Measurements from ENCODE around the gene CETN1.

CETN1 gene

DNA sequence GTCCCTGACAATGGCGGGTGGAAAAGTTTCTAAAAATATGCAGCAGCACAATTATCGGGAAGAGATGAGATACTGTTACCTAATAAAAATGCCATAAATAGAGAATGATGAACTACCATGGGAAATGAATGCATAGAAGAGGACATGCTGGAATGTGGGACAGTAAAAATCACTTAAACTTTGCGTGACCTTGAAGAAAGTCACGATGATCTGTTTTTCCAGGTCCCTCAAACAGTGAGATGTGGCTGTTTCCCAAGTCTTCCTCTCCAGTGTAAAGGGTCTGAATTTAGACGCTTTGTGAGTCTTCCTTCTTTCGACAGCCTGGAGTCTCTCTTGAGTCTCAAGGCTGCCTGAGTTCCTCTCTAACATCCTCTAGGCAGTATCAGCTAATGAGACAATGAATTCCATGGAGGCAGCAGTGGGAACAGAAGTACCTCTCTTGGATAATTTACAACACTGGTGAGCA is 18.0 kb downstream of the CETN1 start:
- Histone ChIP-seq H3K79me2 (no peaks in the 10 kb centered on the region), H3K4me2 (ENCODE audit: low read length) (no peak overlapping the region), H3K4me3 (ENCODE audit: low read depth, low read length) (no peak overlapping the region), H3K4me1 (no peaks in the 10 kb centered on the region), H2AFZ (peak overlapping the region; percentile 21), H3K36me3 (ENCODE audit: control insufficient read depth, insufficient read depth, low read length) (no peaks in the 10 kb centered on the region), H3K9me3 (ENCODE audit: control insufficient read depth, low read length) (no peaks in the 10 kb centered on the region), H3K27ac (no peak overlapping the region), H3K27me3 (ENCODE audit: control insufficient read depth, insufficient read depth, low read length) (no peaks in the 10 kb centered on the region), H3K9ac (no peak overlapping the region)
- TF ChIP-seq, protein P1, sequence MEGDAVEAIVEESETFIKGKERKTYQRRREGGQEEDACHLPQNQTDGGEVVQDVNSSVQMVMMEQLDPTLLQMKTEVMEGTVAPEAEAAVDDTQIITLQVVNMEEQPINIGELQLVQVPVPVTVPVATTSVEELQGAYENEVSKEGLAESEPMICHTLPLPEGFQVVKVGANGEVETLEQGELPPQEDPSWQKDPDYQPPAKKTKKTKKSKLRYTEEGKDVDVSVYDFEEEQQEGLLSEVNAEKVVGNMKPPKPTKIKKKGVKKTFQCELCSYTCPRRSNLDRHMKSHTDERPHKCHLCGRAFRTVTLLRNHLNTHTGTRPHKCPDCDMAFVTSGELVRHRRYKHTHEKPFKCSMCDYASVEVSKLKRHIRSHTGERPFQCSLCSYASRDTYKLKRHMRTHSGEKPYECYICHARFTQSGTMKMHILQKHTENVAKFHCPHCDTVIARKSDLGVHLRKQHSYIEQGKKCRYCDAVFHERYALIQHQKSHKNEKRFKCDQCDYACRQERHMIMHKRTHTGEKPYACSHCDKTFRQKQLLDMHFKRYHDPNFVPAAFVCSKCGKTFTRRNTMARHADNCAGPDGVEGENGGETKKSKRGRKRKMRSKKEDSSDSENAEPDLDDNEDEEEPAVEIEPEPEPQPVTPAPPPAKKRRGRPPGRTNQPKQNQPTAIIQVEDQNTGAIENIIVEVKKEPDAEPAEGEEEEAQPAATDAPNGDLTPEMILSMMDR (IDR thresholded peaks at IDR 0.05), result no peak

DNA sequence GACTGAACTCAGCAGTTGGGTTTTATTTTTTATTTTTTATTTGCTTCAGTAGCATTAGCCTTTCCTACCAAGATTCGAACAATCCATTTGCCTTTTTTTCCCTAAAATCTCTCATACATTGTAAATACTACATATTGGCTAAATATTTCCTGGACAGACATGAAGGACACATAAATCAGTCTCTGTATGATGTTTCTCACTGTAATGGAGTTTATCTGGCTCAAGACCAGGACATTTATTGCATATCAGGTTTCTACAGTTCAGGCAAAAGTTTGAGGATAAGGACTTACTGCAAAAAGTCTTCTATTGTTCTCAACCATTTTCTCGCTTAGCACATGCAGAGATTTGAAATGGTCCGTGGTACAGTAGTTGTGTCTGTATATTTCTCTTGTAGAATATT is 19.9 kb downstream of the CETN1 start:
- no peaks in the 10 kb centered on the region for H3K79me2 ChIP-seq
- no peaks in the 10 kb centered on the region for H3K4me1 ChIP-seq
- TF ChIP-seq, protein P1 (IDR thresholded peaks at IDR 0.05), result no peak
- H3K4me2 ChIP-seq (ENCODE audit: low read length), result no peak overlapping the region
- no peaks in the 10 kb centered on the region for H3K36me3 ChIP-seq (ENCODE audit: control insufficient read depth, insufficient read depth, low read length)
- H3K9ac ChIP-seq, result no peak overlapping the region
- H2AFZ ChIP-seq, result no peak overlapping the region
- H3K4me3 ChIP-seq (ENCODE audit: low read depth, low read length), result no peak overlapping the region
- H3K9me3 ChIP-seq (ENCODE audit: control insufficient read depth, low read length), result no peaks in the 10 kb centered on the region
- no peak overlapping the region for H3K27ac ChIP-seq
- no peaks in the 10 kb centered on the region for H3K27me3 ChIP-seq (ENCODE audit: control insufficient read depth, insufficient read depth, low read length)

GRCh38 chr18:604771-605170 is 24.6 kb downstream of the CETN1 start:
- Histone ChIP-seq H3K4me3 (ENCODE audit: low read depth, low read length) (no peak overlapping the region), H3K9ac (no peak overlapping the region)

DNA sequence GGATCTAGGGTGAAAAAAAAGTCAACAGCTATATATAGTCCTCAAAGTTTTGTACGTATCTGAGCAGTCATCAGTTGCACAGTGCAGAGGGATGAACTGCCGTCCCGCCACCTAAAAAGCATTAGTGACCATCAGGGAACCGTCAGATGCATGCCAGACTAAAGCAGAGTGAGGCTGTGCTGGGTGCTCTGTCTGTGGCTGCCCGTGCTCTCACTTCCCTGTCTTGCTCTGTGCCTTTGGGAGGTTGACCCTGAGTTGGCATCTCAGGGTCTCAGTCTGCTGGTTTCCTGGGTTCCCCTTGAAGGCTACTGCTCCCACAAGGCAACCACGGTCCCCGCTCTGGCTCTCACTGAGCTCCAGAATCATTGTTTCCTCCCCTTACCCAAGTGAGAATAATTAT is 27.8 kb downstream of the CETN1 start:
- TF ChIP-seq, protein P1 (IDR thresholded peaks at IDR 0.05), result no peak
- Histone ChIP-seq H3K9me3 (ENCODE audit: control insufficient read depth, low read length) (no peaks in the 10 kb centered on the region), H3K27me3 (ENCODE audit: control insufficient read depth, insufficient read depth, low read length) (no peaks in the 10 kb centered on the region), H3K9ac (no peak overlapping the region), H3K79me2 (no peaks in the 10 kb centered on the region), H2AFZ (no peak overlapping the region), H3K4me2 (ENCODE audit: low read length) (no peak overlapping the region), H3K36me3 (ENCODE audit: control insufficient read depth, insufficient read depth, low read length) (no peaks in the 10 kb centered on the region), H3K27ac (no peak overlapping the region), H3K4me3 (ENCODE audit: low read depth, low read length) (no peak overlapping the region), H3K4me1 (no peaks in the 10 kb centered on the region)

More at GRCh38 chr18:604771-605170, 24.6 kb downstream of the CETN1 start:
- Histone ChIP-seq H3K79me2 (no peaks in the 10 kb centered on the region), H3K36me3 (ENCODE audit: control insufficient read depth, insufficient read depth, low read length) (no peaks in the 10 kb centered on the region), H3K27ac (no peak overlapping the region), H3K27me3 (ENCODE audit: control insufficient read depth, insufficient read depth, low read length) (no peaks in the 10 kb centered on the region), H2AFZ (no peak overlapping the region), H3K4me2 (ENCODE audit: low read length) (no peak overlapping the region), H3K4me1 (no peaks in the 10 kb centered on the region), H3K9me3 (ENCODE audit: control insufficient read depth, low read length) (no peaks in the 10 kb centered on the region)
- TF ChIP-seq, protein P1 (IDR thresholded peaks at IDR 0.05), result no peak

- Histone ChIP-seq H3K9ac (no peak overlapping the region), H3K79me2 (no peaks in the 10 kb centered on the region), H3K9me3 (ENCODE audit: control insufficient read depth, low read length) (no peaks in the 10 kb centered on the region), H3K4me3 (ENCODE audit: low read depth, low read length) (no peak overlapping the region), H3K4me2 (ENCODE audit: low read length) (no peak overlapping the region), H3K36me3 (ENCODE audit: control insufficient read depth, insufficient read depth, low read length) (no peaks in the 10 kb centered on the region), H2AFZ (no peak overlapping the region), H3K27me3 (ENCODE audit: control insufficient read depth, insufficient read depth, low read length) (no peaks in the 10 kb centered on the region), H3K27ac (no peak overlapping the region), H3K4me1 (no peaks in the 10 kb centered on the region)
- TF ChIP-seq, protein P1 (IDR thresholded peaks at IDR 0.05), result no peak
Measured at GRCh38 chr18:610214-610928, 30.2 kb downstream of the CETN1 start.
